IPS DF 4.7 (cell line): ENCODE results near the gene LIM2.
A peak's percentile ranks its signal among the peaks of the same experiment; 100 is the strongest.

Experiments used
- DNase-seq: peaks from one replicate; pipeline ENCODE4 v3.0.0-alpha.2; 2013; ENCODE audit warnings: low spot score; ENCODE audit errors: extremely low read depth

Gene LIM2

DNA sequence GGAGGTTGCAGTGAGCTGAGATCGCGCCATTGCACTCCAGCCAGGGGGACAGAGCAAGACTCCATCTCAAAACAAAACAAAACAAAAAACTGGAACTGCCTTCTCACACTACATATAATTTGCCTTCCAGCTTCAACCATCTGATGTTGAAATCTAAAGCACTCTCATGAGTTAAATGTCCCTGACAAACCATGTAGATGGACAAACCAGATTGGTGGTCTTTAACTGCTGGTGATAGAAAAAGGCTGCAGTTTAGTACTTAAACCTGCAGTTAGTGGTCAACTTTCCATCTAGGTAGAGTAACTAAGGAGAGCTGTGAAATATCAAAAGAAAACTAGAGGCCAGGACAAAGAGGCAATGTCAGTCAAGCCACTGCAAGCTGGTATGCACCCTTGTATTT, 8.4 kb upstream of the LIM2 start:
- no peak for DNase-seq

- peak; percentile 99 for DNase-seq
Measured at GRCh38 chr19:51394050-51394836, 6.5 kb upstream of the LIM2 start.

DNA sequence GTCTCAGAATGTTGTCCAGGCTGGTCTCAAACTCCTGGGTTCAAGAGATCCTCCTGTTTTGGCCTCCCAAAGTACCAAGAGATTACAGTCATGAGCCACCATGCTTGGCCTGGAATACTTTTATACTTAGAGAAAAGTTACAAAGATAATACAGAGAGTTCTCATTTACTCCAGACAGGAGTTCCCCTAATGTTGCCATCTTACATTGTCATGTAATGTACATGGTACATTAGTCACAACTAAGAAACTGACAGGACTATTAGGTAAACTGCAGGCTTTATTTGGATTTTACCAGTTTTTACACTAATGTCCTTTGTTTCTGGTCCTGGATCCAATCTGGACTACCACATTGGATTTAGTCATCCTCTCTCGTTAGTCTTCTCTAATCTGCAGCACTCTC, 4.9 kb upstream of the LIM2 start:
- no peak for DNase-seq

- no peak for DNase-seq
Measured at GRCh38 chr19:51391073-51391611, 3.4 kb upstream of the LIM2 start.

GRCh38 chr19:51389143-51389542, 1.4 kb upstream of the LIM2 start:
- DNase-seq, result no peak

DNA sequence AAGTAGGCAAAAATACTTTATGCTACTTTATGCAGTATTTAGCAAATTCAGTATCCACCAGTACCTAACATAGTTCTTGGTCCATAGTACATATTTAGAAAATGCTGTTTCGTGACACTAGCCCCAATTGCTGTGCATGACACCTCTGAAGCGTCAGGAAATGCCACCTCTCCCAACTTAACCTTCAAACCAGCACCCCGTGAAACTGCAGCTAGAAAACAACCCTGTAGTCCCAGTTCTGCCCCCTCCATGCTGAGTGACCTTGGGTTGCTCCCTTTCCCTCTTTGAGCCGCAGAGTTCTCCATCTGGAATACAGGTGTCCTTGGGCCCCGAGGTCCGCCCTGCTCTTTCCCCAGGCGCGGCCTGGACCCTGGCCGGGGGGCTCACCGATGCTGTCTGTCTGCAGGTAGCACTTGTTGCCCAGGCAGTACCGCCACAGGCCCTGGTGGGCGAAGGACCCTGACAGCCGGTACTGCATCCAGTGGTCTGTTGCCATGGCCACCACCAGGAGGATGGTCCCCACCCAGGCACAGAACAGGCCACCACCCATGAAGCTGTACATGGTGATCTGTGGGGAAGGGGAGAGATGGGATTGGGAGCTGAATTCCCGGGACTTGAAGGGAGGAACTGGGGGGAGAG, 773 bp downstream of the LIM2 start:
- DNase-seq, result no peak

DNA sequence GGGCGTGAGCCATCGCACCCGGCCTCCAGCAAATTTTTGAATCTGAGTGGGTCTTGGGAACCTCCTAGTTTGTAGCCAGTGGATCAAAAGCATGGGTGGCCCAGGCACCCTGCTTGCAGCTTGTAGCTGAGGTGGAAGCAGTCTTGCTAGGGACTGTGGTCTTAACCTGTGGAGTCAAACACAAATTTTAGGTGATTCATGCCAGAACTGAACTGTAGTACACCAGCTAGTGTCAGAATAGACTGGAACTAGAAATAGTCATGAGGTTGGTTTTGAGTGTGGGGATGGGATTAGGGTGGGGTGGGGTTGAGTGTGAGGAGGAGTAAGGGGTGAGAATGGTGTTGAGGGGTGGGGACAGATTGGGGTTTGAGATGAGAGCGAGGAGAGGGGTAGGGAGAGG, 5.8 kb downstream of the LIM2 start:
- DNase-seq, result no peak

GRCh38 chr19:51380379-51380778, 7.4 kb downstream of the LIM2 start:
- DNase-seq, result no peak

DNA sequence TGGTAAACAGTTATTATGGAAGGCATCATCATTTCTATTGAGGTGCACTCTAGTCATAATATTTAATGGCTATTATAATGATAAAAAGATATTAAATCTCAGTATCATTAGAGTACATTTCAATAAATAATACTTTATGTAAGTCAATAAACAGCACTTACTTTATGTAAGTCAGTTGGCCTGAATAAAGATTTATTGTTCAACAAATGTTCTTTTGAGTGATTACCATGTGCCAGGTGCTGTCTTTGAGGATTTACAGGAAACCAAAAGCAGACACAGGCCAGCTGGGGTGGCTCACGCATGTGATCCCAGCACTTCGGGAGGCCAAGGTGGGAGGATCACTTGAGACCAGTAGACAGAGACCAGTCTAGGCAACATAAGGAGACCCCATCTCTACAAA, 10.4 kb downstream of the LIM2 start:
- no peak for DNase-seq

- DNase-seq, result no peak
Measured at GRCh38 chr19:51375504-51376221, 12.1 kb downstream of the LIM2 start.

GRCh38 chr19:51372649-51373504, 14.9 kb downstream of the LIM2 start, which contains the start of gene NKG7:
TSS of gene NKG7 (minus strand) at chr19:51372654. CDS start at chr19:51372535, 119 bp downstream.
- no peak for DNase-seq

- no peak for DNase-seq
Measured at GRCh38 chr19:51372021-51372648, 15.6 kb downstream of the LIM2 start.

DNA sequence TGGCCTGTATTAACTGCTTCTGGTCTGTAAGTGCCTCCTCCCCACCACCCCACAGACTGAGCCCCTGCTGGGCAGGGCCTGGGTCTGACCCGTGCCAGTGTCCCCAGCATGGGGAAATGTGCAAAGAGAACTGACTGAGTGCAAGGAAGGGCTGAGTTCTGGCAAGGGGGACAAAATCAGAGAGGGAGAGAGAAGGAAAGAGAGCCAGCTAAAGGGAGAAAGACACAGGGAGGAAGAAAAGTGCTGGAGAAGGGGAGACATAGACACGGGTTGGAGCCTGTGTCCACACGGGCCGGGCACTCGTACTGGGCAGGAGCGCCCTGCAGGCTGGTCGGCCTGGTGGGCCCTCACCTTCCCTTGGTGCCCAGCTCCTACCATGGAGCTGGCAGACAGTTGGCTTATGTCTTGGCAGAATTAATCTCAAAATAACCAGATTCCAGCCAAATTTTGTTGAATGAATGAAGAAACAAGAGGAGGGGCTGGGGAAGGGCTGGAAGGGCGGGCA, 16.5 kb downstream of the LIM2 start:
- DNase-seq, result no peak

GRCh38 chr19:51370230-51370629, 17.5 kb downstream of the LIM2 start:
- no peak for DNase-seq

GRCh38 chr19:51368366-51369282, 19.1 kb downstream of the LIM2 start, which contains the start of gene CLDND2:
TSS of gene CLDND2 (minus strand) at chr19:51369003. CDS start at chr19:51368577, 426 bp downstream.
- no peak for DNase-seq

GRCh38 chr19:51367565-51368365, 20.0 kb downstream of the LIM2 start:
- no peak for DNase-seq

DNA sequence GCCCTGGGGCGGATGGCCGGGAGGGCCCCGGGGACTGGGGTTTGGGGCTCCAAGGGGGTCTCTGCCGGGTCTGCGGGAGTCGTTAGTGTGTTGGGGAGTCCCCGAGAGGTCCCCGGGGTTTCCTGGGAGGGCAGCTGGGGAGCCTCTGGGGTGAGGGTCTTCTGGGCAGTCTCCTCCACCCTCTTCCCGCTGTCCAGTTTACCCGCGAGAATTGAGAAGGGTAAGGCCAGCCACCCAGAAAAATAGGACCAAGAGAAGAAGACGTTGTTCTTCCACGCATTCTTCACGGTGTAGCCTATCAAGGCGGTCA, 20.6 kb downstream of the LIM2 start:
- DNase-seq, result no peak

DNA sequence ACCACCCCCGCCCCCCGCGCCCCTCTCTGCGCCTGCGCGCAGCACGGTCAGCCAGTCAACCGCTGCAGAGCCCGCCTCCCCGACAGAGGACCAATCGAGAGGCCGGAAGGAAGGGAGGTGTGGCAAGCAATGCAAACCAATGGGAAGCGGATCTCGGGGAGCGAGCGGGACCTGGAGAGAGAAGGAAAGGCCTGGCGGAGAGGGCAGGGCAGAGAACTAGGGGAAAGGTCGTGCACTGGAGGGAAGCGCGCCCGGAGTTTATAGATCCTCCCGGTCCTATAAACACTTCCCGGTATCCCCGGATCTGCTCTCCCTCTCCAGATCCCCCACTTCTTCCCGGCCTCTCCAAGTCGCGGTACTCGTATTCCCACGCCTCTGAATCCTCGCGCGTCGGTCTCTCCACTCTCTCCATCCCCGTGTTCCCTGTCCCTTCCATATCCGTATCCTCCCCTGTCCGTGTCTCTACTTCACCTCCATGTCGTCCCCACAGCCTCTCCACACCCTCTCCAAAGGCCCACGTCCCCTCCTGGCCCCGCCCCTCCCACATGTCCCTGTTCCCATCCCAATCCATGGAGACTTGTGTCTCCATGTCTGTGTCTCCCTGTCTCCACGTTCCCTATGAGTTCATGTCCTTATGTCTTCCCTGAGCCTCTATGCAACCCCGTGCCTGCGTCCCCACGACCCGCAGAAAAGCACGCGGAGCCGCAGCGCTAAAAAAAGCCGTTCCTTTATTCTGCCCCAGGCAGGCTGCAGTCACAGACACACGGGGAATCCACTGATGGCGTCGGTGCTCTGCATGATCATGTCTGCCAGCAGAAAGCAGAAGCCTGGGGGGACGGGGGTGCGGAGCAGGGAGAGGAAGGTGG, 21.2 kb downstream of the LIM2 start:
- DNase-seq, result no peak
